ENCODE results near the gene MYO10.
A peak's percentile ranks its signal among the peaks of the same experiment; 100 is the strongest.

Gene MYO10

DNA sequence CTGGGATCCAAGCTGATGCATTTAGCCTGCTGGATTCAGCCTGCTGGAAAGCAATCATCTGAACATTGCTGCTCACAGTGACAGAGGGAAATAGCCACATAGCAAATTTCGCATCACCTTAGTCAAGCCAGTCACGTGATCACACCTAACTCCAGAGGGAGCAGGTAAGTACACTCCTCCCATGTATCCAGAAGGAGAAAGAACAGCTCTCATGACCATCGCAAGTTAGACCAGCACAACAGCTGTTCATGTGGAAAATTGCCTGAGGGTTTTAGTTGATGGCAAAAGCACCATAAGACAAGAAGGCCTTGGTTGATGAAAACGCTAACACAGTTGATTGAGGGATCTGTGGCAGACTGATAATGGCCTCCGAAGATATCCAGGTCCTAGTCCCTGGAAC, 34.2 kb upstream of the MYO10 start:
- Histone ChIP-seq H3K9ac (ENCODE audit: low read length) (no peak overlapping the region), H3K27me3 (ENCODE audit: control insufficient read depth, insufficient read depth, low read length) (no peaks in the 10 kb centered on the region), H3K27ac (ENCODE audit: low read depth, low read length) (no peak overlapping the region), H3K4me3 (ENCODE audit: low read depth, low read length) (no peak overlapping the region), H3K9me3 (ENCODE audit: control insufficient read depth, insufficient read depth, low read depth, low read length) (no peaks in the 10 kb centered on the region), H3K36me3 (ENCODE audit: control insufficient read depth, insufficient read depth, low read length) (no peaks in the 10 kb centered on the region), H3K4me1 (ENCODE audit: control insufficient read depth, insufficient read depth, low read length) (peaks cover 5% of the 10 kb centered on the region; the same call in 1 of the 2 replicates)

DNA sequence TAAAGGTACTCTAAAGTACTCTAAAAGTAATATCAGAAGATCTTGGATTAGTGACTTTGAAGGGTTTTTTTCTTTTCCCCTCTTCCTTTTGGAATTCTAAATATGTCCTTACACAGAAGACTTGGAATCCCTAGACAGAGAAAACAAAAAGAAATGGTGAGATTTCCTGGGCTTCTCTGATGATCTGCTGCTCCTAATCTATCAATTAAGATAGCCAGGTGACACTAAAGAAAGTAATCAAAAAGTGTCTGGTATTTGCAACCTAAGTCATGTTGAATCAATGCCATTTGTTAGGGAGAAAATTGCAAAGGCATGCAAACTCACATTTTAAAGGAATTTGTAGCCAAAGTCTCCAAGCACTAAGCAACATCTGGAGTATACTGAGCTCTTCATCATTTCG, 29.5 kb upstream of the MYO10 start:
- H3K4me3 ChIP-seq (ENCODE audit: low read depth, low read length), result no peak overlapping the region
- H3K9ac ChIP-seq (ENCODE audit: low read length), result no peak overlapping the region
- no peaks in the 10 kb centered on the region for H3K27me3 ChIP-seq (ENCODE audit: control insufficient read depth, insufficient read depth, low read length)
- H3K27ac ChIP-seq (ENCODE audit: low read depth, low read length), result peak overlapping the region; percentile 18; the same call in 1 of the 2 replicates
- no peaks in the 10 kb centered on the region for H3K36me3 ChIP-seq (ENCODE audit: control insufficient read depth, insufficient read depth, low read length)
- H3K4me1 ChIP-seq (ENCODE audit: control insufficient read depth, insufficient read depth, low read length), result peaks cover 12% of the 10 kb centered on the region; the same call in 1 of the 2 replicates
- no peaks in the 10 kb centered on the region for H3K9me3 ChIP-seq (ENCODE audit: control insufficient read depth, insufficient read depth, low read depth, low read length)

DNA sequence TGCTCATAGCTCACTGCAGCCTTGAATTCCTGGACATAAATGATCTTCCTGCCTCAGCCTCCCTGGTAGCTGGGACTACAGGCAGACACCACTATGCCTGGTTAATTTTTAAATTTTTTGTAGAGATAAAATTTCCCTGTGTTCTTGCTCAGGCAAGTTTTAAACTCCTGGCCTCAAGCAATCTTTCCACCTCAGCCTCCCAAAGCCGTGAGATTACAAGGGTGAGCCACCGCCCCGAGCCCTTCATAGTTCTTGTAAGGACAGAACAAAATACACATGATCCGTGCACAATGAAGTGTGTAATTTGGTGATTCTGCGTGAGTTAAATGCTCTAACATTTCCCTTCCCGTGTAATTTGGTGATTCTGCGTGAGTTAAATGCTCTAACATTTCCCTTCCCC, 27.7 kb upstream of the MYO10 start:
- H3K4me1 ChIP-seq (ENCODE audit: control insufficient read depth, insufficient read depth, low read length), result peaks cover 12% of the 10 kb centered on the region; the same call in 1 of the 2 replicates
- no peaks in the 10 kb centered on the region for H3K9me3 ChIP-seq (ENCODE audit: control insufficient read depth, insufficient read depth, low read depth, low read length)
- H3K36me3 ChIP-seq (ENCODE audit: control insufficient read depth, insufficient read depth, low read length), result no peaks in the 10 kb centered on the region
- H3K27ac ChIP-seq (ENCODE audit: low read depth, low read length), result no peak overlapping the region
- no peak overlapping the region for H3K4me3 ChIP-seq (ENCODE audit: low read depth, low read length)
- H3K9ac ChIP-seq (ENCODE audit: low read length), result no peak overlapping the region
- no peaks in the 10 kb centered on the region for H3K27me3 ChIP-seq (ENCODE audit: control insufficient read depth, insufficient read depth, low read length)

DNA sequence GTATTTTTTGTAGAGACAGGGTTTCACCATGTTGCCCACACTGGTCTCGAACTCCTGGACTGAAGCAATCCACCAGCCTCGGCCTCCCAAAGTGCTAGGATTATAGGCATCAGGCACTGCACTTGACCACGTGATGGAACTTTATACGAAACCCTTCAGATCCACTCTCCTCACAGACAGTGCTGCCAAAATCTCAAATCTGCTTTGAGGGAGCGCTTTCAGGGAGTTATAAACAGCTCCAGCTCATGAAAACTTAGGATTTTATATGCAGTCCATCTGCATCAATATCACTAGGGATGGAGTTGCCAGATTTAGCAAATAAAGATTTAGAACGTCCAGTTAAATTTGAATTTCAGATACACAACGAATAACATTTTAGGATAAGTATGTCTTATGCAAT, 25.0 kb upstream of the MYO10 start:
- Histone ChIP-seq H3K4me1 (ENCODE audit: control insufficient read depth, insufficient read depth, low read length) (peaks cover 12% of the 10 kb centered on the region; the same call in 1 of the 2 replicates), H3K4me3 (ENCODE audit: low read depth, low read length) (no peak overlapping the region), H3K9ac (ENCODE audit: low read length) (no peak overlapping the region), H3K36me3 (ENCODE audit: control insufficient read depth, insufficient read depth, low read length) (no peaks in the 10 kb centered on the region), H3K27ac (ENCODE audit: low read depth, low read length) (no peak overlapping the region), H3K9me3 (ENCODE audit: control insufficient read depth, insufficient read depth, low read depth, low read length) (no peaks in the 10 kb centered on the region), H3K27me3 (ENCODE audit: control insufficient read depth, insufficient read depth, low read length) (no peaks in the 10 kb centered on the region)

DNA sequence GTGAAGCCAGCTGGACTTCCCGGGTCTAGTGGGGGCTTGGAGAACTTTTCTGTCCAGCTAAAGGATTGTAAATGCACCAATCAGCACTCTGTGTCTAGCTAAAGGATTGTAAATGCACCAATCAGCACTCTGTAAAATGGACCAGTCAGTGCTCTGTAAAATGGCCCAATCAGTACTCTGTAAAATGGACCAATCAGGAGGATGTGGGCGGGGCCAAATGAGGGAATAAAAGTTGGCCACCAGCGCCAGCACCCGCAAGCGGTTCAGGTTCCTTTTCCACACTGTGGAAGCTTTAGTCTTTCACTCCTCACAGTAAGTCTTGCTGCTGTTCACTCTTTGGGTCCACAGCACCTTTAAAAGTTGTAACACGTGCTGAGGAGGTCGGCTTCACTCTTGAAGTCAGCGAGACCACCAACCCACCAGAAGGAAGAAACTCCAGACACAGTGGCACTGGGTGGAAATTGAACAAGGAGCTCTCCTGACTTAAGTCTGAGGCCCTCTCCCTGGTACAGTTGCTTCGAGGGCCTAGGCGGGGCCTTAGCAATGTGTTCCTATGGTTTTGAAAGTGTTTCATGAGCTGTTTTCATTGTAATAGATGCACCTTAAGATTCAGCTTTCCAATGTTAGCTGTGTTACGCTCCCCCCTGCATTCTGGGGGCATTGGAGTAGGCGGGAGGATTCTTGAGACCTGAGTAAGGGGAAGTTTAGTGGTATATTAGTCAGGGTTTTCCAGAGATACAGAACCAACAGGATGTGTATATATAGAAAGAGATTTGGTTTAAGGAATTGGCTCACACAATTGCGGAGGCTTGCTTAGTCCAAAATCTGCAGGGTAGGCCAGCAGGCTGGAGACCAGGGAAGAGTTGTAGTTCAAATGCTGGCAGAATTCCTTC, 21.5 kb upstream of the MYO10 start:
- Histone ChIP-seq H3K9ac (ENCODE audit: low read length) (no peak overlapping the region), H3K27ac (ENCODE audit: low read depth, low read length) (no peak overlapping the region), H3K27me3 (ENCODE audit: control insufficient read depth, insufficient read depth, low read length) (no peaks in the 10 kb centered on the region)

DNA sequence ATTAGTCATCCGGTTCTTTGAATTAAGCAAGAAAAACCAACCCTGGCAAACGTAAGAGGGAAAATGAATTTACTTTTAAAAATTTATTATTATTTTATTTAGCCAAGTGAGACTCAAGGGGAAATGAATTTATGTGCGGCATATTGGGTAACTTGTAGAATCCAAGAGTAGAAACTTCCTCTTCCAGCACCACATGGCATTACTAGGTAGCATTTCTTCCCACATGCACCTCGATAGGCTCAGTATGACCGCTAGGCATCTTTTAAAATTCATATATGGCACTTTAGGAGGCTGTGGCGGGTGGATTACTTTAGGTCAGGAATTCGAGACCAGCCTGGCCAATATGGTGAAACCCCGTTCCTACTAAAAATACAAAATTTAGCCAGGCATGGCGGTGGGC, 17.6 kb upstream of the MYO10 start:
- H3K4me3 ChIP-seq (ENCODE audit: low read depth, low read length), result no peak overlapping the region
- H3K27ac ChIP-seq (ENCODE audit: low read depth, low read length), result no peak overlapping the region
- no peak overlapping the region for H3K9ac ChIP-seq (ENCODE audit: low read length)
- no peaks in the 10 kb centered on the region for H3K4me1 ChIP-seq (ENCODE audit: control insufficient read depth, insufficient read depth, low read length)
- H3K36me3 ChIP-seq (ENCODE audit: control insufficient read depth, insufficient read depth, low read length), result no peaks in the 10 kb centered on the region
- no peaks in the 10 kb centered on the region for H3K27me3 ChIP-seq (ENCODE audit: control insufficient read depth, insufficient read depth, low read length)
- H3K9me3 ChIP-seq (ENCODE audit: control insufficient read depth, insufficient read depth, low read depth, low read length), result no peaks in the 10 kb centered on the region

More for the DNA sequence above, 21.5 kb upstream of the MYO10 start:
- no peaks in the 10 kb centered on the region for H3K4me1 ChIP-seq (ENCODE audit: control insufficient read depth, insufficient read depth, low read length)
- no peaks in the 10 kb centered on the region for H3K36me3 ChIP-seq (ENCODE audit: control insufficient read depth, insufficient read depth, low read length)
- no peaks in the 10 kb centered on the region for H3K9me3 ChIP-seq (ENCODE audit: control insufficient read depth, insufficient read depth, low read depth, low read length)
- H3K4me3 ChIP-seq (ENCODE audit: low read depth, low read length), result no peak overlapping the region

DNA sequence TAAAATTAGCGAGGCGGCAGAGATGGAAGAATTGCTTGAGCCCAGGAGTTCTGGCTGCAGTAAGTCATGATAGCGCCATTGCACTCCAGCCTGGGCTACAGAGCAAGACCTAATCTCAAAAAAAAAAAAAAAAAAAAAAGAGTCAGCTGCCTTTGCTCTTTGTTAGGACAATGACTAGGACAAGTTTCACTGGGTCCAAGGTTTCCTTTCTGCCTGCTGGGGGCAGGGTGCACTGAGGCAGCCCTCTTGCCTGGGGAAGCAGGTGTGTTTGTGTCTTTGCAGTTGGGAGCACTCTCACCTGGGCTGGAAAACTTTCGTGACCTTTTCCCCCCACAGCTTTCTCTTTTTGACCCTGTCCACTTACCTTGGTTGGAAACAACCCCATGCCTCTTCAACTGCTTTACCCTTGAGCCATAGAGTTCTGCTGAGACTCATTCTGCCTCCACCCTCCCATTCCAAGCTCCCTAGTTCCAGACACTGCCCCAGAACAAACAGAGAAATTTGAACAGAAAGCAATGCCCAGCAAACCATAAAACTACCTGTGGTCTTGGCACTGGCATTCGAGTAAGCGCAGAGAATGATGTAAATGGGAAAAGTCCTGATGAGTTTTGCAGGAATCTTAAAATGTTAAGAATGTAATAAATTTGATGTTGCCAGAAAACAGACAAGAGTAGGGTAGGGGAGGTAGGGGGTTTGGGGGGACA, 17.0 kb upstream of the MYO10 start:
- H3K36me3 ChIP-seq (ENCODE audit: control insufficient read depth, insufficient read depth, low read length), result no peaks in the 10 kb centered on the region
- no peak overlapping the region for H3K27ac ChIP-seq (ENCODE audit: low read depth, low read length)
- H3K9me3 ChIP-seq (ENCODE audit: control insufficient read depth, insufficient read depth, low read depth, low read length), result no peaks in the 10 kb centered on the region
- no peak overlapping the region for H3K9ac ChIP-seq (ENCODE audit: low read length)
- H3K4me3 ChIP-seq (ENCODE audit: low read depth, low read length), result no peak overlapping the region
- no peaks in the 10 kb centered on the region for H3K27me3 ChIP-seq (ENCODE audit: control insufficient read depth, insufficient read depth, low read length)
- no peaks in the 10 kb centered on the region for H3K4me1 ChIP-seq (ENCODE audit: control insufficient read depth, insufficient read depth, low read length)

DNA sequence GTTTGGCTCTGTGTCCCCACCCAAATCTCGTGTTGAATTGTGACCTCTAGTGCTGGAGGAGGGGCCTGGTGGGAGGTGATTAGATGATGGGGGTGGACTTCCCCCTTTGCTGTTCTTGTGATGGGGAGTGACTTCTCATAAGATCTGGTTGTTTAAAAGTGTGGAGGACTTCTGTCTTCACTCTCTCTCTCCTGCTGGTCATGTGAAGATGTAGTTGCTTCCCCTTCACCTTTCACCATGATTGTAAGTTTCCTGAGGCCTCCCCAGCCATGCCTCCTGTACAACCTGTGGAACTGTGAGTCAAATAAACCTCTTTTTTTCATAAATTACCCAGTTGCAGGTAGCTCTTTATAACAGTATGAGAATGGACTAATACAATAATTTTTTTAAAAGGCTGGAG, 10.6 kb upstream of the MYO10 start:
- peaks cover 12% of the 10 kb centered on the region for H3K9me3 ChIP-seq (ENCODE audit: control insufficient read depth, insufficient read depth, low read depth, low read length)
- H3K4me1 ChIP-seq (ENCODE audit: control insufficient read depth, insufficient read depth, low read length), result no peaks in the 10 kb centered on the region
- no peak overlapping the region for H3K27ac ChIP-seq (ENCODE audit: low read depth, low read length)
- H3K36me3 ChIP-seq (ENCODE audit: control insufficient read depth, insufficient read depth, low read length), result no peaks in the 10 kb centered on the region
- no peak overlapping the region for H3K9ac ChIP-seq (ENCODE audit: low read length)
- H3K27me3 ChIP-seq (ENCODE audit: control insufficient read depth, insufficient read depth, low read length), result no peaks in the 10 kb centered on the region
- H3K4me3 ChIP-seq (ENCODE audit: low read depth, low read length), result no peak overlapping the region

DNA sequence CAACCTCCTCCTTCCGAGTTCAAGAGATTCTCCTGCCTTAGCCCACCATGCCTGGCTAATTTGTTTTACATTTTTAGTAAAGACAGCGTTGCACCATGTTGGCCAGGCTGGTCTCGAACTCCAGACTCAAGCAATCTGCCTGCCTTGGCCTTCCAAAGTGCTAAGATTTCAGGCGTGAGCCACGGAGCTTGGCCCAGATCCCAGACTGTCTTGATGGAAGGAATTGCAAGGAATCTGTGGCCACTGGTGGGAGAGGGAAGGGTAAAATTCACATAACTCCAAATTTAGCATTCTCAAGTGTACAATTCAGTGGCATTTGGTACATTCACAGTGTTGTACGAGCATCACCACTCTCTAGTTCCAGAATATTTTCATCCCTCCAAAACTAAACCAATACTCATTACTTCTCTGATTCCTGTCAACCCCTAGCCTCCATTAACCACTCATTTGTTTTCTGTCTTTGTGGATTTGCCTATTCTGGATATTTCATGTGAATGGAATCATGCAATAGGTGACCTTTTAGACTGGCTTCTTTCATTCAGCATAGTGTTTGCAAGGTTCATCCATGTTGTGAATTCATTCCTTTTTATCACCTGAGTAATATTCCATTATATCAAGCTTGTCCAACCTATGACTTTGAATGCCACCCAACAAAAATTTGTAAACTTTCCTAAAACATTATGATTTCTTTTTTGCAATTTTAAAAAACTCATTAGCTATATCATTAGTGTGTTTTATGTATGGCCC, 8.9 kb upstream of the MYO10 start:
- H3K4me1 ChIP-seq (ENCODE audit: control insufficient read depth, insufficient read depth, low read length), result no peaks in the 10 kb centered on the region
- no peak overlapping the region for H3K4me3 ChIP-seq (ENCODE audit: low read depth, low read length)
- no peak overlapping the region for H3K27ac ChIP-seq (ENCODE audit: low read depth, low read length)
- H3K9me3 ChIP-seq (ENCODE audit: control insufficient read depth, insufficient read depth, low read depth, low read length), result peaks cover 12% of the 10 kb centered on the region
- H3K27me3 ChIP-seq (ENCODE audit: control insufficient read depth, insufficient read depth, low read length), result peaks cover 4% of the 10 kb centered on the region; the same call in 1 of the 2 replicates
- H3K36me3 ChIP-seq (ENCODE audit: control insufficient read depth, insufficient read depth, low read length), result no peaks in the 10 kb centered on the region
- H3K9ac ChIP-seq (ENCODE audit: low read length), result no peak overlapping the region

DNA sequence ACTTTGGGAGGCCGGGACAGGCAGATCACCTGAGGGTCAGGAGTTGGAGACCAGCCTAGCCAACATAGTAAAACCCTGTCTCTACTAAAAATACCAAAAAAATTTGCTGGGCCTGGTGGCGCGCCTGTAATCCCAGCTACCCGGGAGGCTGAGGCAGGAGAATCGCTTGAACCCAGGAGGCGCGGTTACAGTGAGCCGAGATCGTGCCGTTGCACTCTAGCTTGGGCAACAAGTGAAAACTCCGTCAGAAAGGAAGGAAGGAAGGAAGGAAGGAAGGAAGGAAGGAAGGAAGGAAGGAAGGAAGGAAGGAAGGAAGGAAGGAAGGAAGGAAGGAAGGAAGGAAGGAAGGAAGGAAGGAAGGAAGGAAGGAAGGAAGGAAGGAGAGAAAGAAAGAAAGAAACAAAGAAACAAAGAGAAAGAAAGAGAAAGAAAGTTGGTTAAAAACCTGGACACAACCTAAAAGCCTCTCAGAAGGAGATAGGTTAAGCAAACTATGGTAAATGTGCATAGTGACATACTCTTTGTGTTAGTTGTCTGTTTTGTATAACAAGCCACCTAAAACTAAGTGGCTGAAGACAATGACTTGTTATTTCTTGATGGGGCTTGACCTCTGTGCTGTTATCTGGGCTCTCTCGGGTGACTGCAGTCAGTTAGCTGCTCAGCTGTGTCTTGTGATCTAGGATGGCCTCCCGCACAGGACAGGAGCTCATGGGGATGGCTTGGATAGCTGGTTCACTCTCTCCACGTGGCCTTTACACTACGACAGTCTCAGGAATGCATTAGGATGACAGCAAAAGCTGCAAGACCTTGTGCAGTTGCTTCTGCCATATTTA, 8.0 kb upstream of the MYO10 start:
- no peak overlapping the region for H3K27ac ChIP-seq (ENCODE audit: low read depth, low read length)
- H3K4me1 ChIP-seq (ENCODE audit: control insufficient read depth, insufficient read depth, low read length), result no peaks in the 10 kb centered on the region

More for the DNA sequence above, 8.0 kb upstream of the MYO10 start:
- Histone ChIP-seq H3K36me3 (ENCODE audit: control insufficient read depth, insufficient read depth, low read length) (no peaks in the 10 kb centered on the region), H3K27me3 (ENCODE audit: control insufficient read depth, insufficient read depth, low read length) (peaks cover 8% of the 10 kb centered on the region; the same call in 1 of the 2 replicates), H3K9me3 (ENCODE audit: control insufficient read depth, insufficient read depth, low read depth, low read length) (peaks cover 12% of the 10 kb centered on the region), H3K4me3 (ENCODE audit: low read depth, low read length) (no peak overlapping the region), H3K9ac (ENCODE audit: low read length) (no peak overlapping the region)

Data from HUES6 (cell line).